IMR-90 (cell line): ENCODE results near the gene PI3. TPM values are rescaled to one million over a fixed set of nuclear protein-coding genes. Genes with fewer than 3 reads are reported as not detected.

Source experiments
- ATAC-seq: fragments of 200-7000 bp; cut with Tn5 transposase; 2 replicates; pipeline ENCODE4 v1.9.1; 2020; ENCODE audit warnings: low read depth, mild to moderate bottlenecking, moderate library complexity
- BruUV-seq: library from RNA; stranded (reverse); fragments of 400-500 nt; replicated peaks from 2 replicates; lab custom pipeline; 2021; lab: Mats Ljungman, UMichigan
- CTCF ChIA-PET: fragments of 300-600 bp; formaldehyde crosslinking; extraction: SDS; loops from one replicate; lab custom pipeline; 2021; ENCODE audit warnings: antibody characterized with exemption; lab: Yijun Ruan, JAX
- POLR2A ChIA-PET: fragments of 300-600 bp; sonication (Branson Sonifier 250); formaldehyde crosslinking; loops from one replicate; lab custom pipeline; 2022; ENCODE audit warnings: antibody characterized with exemption; ENCODE audit not compliant: unreplicated experiment; lab: Charles Lee
- DNase-seq: peaks from one replicate; pipeline ENCODE4 v3.0.0; 2013
- H2AFZ ChIP-seq: replicated peaks from 2 replicates; pipeline ENCODE3; 2013; ENCODE audit warnings: low read length, mild to moderate bottlenecking; ENCODE audit not compliant: poor library complexity
- H2AK5ac ChIP-seq: 2 replicates; pipeline ENCODE4 v1.6.1; 2013; ENCODE audit warnings: low read depth, low read length, inconsistent platforms
- H2AK9ac ChIP-seq: replicated peaks from 2 replicates; pipeline ENCODE3; 2013; ENCODE audit warnings: mild to moderate bottlenecking, low read depth, low read length, moderate library complexity; ENCODE audit not compliant: poor library complexity
- H2BK120ac ChIP-seq: 2 replicates; pipeline ENCODE4 v1.6.1; 2013; ENCODE audit warnings: low read depth, low read length, inconsistent platforms
- H2BK15ac ChIP-seq: 3 replicates; pipeline ENCODE4 v1.6.1; 2013; ENCODE audit warnings: low read depth, low read length, inconsistent platforms
- H2BK20ac ChIP-seq: 2 replicates; pipeline ENCODE4 v1.6.1; 2013; ENCODE audit warnings: low read depth, mild to moderate bottlenecking, inconsistent platforms, low read length, moderate library complexity
- H2BK5ac ChIP-seq: 2 replicates; pipeline ENCODE4 v1.6.1; 2013; ENCODE audit warnings: mild to moderate bottlenecking, low read depth, low read length, inconsistent platforms; ENCODE audit not compliant: poor library complexity, severe bottlenecking
- H3K14ac ChIP-seq: replicated peaks from 2 replicates; pipeline ENCODE4 v1.6.1; 2013; ENCODE audit warnings: low read depth, low read length, inconsistent platforms
- H3K18ac ChIP-seq: 2 replicates; pipeline ENCODE4 v1.6.1; 2013; ENCODE audit warnings: low read depth, low read length, control low read depth
- H3K23ac ChIP-seq: 2 replicates; pipeline ENCODE4 v1.6.1; 2013; ENCODE audit warnings: low read depth, low read length, inconsistent platforms
- H3K27ac ChIP-seq: 2 replicates; pipeline ENCODE4 v1.5.1; 2013; ENCODE audit warnings: mild to moderate bottlenecking, control low read depth, low read length; ENCODE audit not compliant: insufficient read depth
- H3K27me3 ChIP-seq: 2 replicates; pipeline ENCODE4 v1.6.1; 2013; ENCODE audit warnings: low read length; ENCODE audit not compliant: control insufficient read depth, insufficient read depth
- H3K36me3 ChIP-seq: 2 replicates; pipeline ENCODE4 v1.6.1; 2013; ENCODE audit warnings: low read length, mixed read lengths; ENCODE audit not compliant: control insufficient read depth, insufficient read depth
- H3K4ac ChIP-seq: 2 replicates; pipeline ENCODE4 v1.6.1; 2013; ENCODE audit warnings: low read depth, low read length, inconsistent platforms
- H3K4me1 ChIP-seq: 2 replicates; pipeline ENCODE4 v1.6.1; 2013; ENCODE audit warnings: low read length, mixed read lengths; ENCODE audit not compliant: control insufficient read depth, insufficient read depth
- H3K4me2 ChIP-seq: 2 replicates; pipeline ENCODE4 v1.6.1; 2013; ENCODE audit warnings: low read depth, mild to moderate bottlenecking, control low read depth, low read length, moderate library complexity
- H3K4me3 ChIP-seq: 2 replicates; pipeline ENCODE4 v1.5.1; 2013; ENCODE audit warnings: low read depth, mild to moderate bottlenecking, control low read depth, low read length, moderate library complexity; ENCODE audit not compliant: insufficient read depth
- H3K56ac ChIP-seq: 2 replicates; pipeline ENCODE4 v1.6.1; 2013; ENCODE audit warnings: low read length, inconsistent platforms; ENCODE audit not compliant: insufficient read depth; ENCODE audit errors: extremely low read depth
- H3K79me1 ChIP-seq, 2 experiments: 2 replicates each; pipeline ENCODE4 v1.6.1; 2013; ENCODE audit warnings: low read length in 2 of 2, inconsistent platforms in 1 of 2, low read depth in 1 of 2
- H3K9ac ChIP-seq: 2 replicates; pipeline ENCODE4 v1.6.1; 2013; ENCODE audit warnings: low read depth, low read length, control low read depth
- H3K9me1 ChIP-seq: 2 replicates; pipeline ENCODE4 v1.6.1; 2013; ENCODE audit warnings: low read length, inconsistent platforms; ENCODE audit not compliant: insufficient read depth
- H3K9me3 ChIP-seq: 2 replicates; pipeline ENCODE4 v1.6.1; 2013; ENCODE audit warnings: low read length; ENCODE audit not compliant: control insufficient read depth, insufficient read depth
- H4K20me1 ChIP-seq: 2 replicates; pipeline ENCODE4 v1.6.1; 2013; ENCODE audit warnings: low read length, inconsistent platforms; ENCODE audit not compliant: insufficient read depth
- H4K5ac ChIP-seq: 2 replicates; pipeline ENCODE4 v1.6.1; 2013; ENCODE audit warnings: mild to moderate bottlenecking, low read depth, low read length, control low read depth
- H4K8ac ChIP-seq, 2 experiments: 2 replicates each; pipeline ENCODE4 v1.6.1; 2013; ENCODE audit warnings: low read depth in 2 of 2, low read length in 2 of 2, control low read depth in 1 of 2, inconsistent platforms in 1 of 2
- H4K91ac ChIP-seq: 2 replicates; pipeline ENCODE4 v1.6.1; 2013; ENCODE audit warnings: low read depth, low read length, inconsistent platforms; ENCODE audit not compliant: insufficient read depth
- CHD1 ChIP-seq: IDR thresholded peaks from 2 replicates; pipeline ENCODE4 v1.6.1; 2012; ENCODE audit warnings: low read depth, low read length, improper control_type of control experiment
- MAFK ChIP-seq: IDR thresholded peaks from 2 replicates; pipeline ENCODE4 v1.6.1; 2012; ENCODE audit warnings: low read depth, low read length, improper control_type of control experiment
- POLR2A ChIP-seq: IDR thresholded peaks from 2 replicates; pipeline ENCODE4 v1.6.1; 2012; ENCODE audit warnings: mild to moderate bottlenecking, low read depth, low read length
- RFX5 ChIP-seq: IDR thresholded peaks from 2 replicates; pipeline ENCODE4 v1.8.0; 2012; ENCODE audit warnings: low read depth, mild to moderate bottlenecking, low read length, moderate library complexity
- SMC3 ChIP-seq: fragments of 150-350 bp; IDR thresholded peaks from 2 replicates; pipeline ENCODE4 v1.6.1; 2016; ENCODE audit warnings: low read depth, mild to moderate bottlenecking, antibody characterized with exemption, low read length, moderate library complexity
- WGBS, 2 experiments: methylation state at CpG; one replicate each; pipeline versions ENCODE4 v1.1.5 to v1.1.7; 2013; ENCODE audit warnings: missing lambda C conversion rate in 2 of 2; ENCODE audit not compliant: insufficient read length in 1 of 2; ENCODE audit errors: extremely low coverage in 2 of 2; 5-methylcytosine and 5-hydroxymethylcytosine counted together
- dilution Hi-C: fragments of 300-500 bp; cut with HindIII; formaldehyde crosslinking; loops from one replicate; pipeline ENCODE4 v1.14.3; 2018; ENCODE audit warnings: low sequenced_read_pairs; ENCODE audit not compliant: unreplicated experiment
- in situ Hi-C: fragments of 300-500 bp; cut with MboI; formaldehyde crosslinking; loops from 3 replicates; pipeline ENCODE4 v1.14.3; 2019; ENCODE audit warnings: low sequenced_read_pairs, inconsistent platforms, mixed read lengths
- intact Hi-C: fragments of 100-400 bp; cut with micrococcal nuclease; formaldehyde crosslinking; loops from 2 replicates; pipeline ENCODE4 v1.10.0; 2022
- polyA plus RNA-seq, 3 experiments: library from polyadenylated mRNA; depleted of rRNA; stranded (reverse); fragments of >200 nt; gene quantifications; 2 replicates each; pipeline ENCODE4 v1.2.3, GENCODE V29; 2012; ENCODE audit warnings: low replicate concordance in 1 of 3
- total RNA-seq: library from RNA; depleted of rRNA; stranded (reverse); fragments of >200 nt; gene quantifications from 2 replicates; pipeline ENCODE4 v1.2.3, GENCODE V29; 2012

PI3 gene
- total and polyA plus RNA-seq, 2 of the 4 experiments (the other 2 are of a cell fraction), result not detected

DNA sequence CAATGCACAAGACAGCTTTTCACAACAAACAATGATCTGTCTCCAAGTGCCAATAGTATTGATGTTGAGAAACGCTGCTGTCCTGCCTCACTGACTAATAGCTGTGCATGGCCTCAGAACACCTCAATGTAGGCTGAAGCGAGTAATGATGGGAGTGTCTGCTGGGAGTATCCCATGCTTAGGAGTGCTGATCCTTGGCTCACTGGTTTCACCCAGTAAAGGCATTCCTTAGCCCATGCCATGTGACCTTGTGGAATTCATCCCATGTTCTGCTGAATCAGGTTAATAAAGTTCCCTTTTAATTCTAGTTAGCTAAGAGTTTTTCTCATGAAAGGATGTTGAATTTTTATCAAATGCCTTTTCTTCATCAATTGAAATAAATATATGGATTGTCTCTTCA is 46.6 kb upstream of the PI3 start:
- Histone ChIP-seq H3K4ac (no peak overlapping the region), H3K9me3 (no peaks in the 10 kb centered on the region), H3K18ac (no peak overlapping the region), H3K36me3 (no peaks in the 10 kb centered on the region), H2BK20ac (no peak overlapping the region), H3K4me2 (no peak overlapping the region), H2BK5ac (no peak overlapping the region), H3K4me3 (no peak overlapping the region), H3K14ac (no peak overlapping the region), H2BK120ac (no peak overlapping the region), H2AK9ac (no peak overlapping the region), H2AFZ (no peak overlapping the region), H2AK5ac (no peak overlapping the region), H3K23ac (no peak overlapping the region), H4K91ac (no peak overlapping the region), H4K8ac (no peak overlapping the region), H3K9me1 (no peaks in the 10 kb centered on the region), H3K56ac (no peak overlapping the region), H3K27ac (no peak overlapping the region), H2BK15ac (no peak overlapping the region), H4K20me1 (no peaks in the 10 kb centered on the region), H4K5ac (no peak overlapping the region), H3K4me1 (no peaks in the 10 kb centered on the region), H3K79me1 (no peaks in the 10 kb centered on the region), H3K9ac (no peak overlapping the region), H3K27me3 (peaks cover 13% of the 10 kb centered on the region)
- no CpG with 5 or more reads among the region's 2 CpGs for WGBS, 2 experiments
- no peak for TF ChIP-seq CHD1
- no peak for TF ChIP-seq SMC3
- TF ChIP-seq POLR2A, result no peak
- no peak for TF ChIP-seq MAFK
- no peak for TF ChIP-seq RFX5
- POLR2A ChIA-PET, result no interaction called here
- CTCF ChIA-PET, result interaction anchor here (1.5 kb wide), 1 partner anchor 16 kb away, joined by 3 read pairs; no protein-coding TSS in a partner anchor
- BruUV-seq, result no TSS peak
- in situ Hi-C loops, result no loop called here
- dilution Hi-C loops, result no loop called here
- DNase-seq, result no peak
- ATAC-seq, result no peak
- intact Hi-C loops, result loop anchor here (10.0 kb wide), 1 partner anchor 147 kb away; no protein-coding TSS in a partner anchor
